HG03045 (cell line): Measurements from ENCODE around the gene ARHGEF2.
A peak's percentile ranks its signal among the peaks of the same experiment; 100 is the strongest.

Experiments
- ATAC-seq: cut with Tn5 transposase; IDR thresholded peaks from one replicate; pipeline ENCODE4 v1.9.1; 2021; ENCODE audit warnings: mild to moderate bottlenecking, moderate library complexity; ENCODE audit not compliant: unreplicated experiment

The ARHGEF2 gene

GRCh38 chr1:155913969-155914757, 64.2 kb downstream of the ARHGEF2 start:
- ATAC-seq: no peak

DNA sequence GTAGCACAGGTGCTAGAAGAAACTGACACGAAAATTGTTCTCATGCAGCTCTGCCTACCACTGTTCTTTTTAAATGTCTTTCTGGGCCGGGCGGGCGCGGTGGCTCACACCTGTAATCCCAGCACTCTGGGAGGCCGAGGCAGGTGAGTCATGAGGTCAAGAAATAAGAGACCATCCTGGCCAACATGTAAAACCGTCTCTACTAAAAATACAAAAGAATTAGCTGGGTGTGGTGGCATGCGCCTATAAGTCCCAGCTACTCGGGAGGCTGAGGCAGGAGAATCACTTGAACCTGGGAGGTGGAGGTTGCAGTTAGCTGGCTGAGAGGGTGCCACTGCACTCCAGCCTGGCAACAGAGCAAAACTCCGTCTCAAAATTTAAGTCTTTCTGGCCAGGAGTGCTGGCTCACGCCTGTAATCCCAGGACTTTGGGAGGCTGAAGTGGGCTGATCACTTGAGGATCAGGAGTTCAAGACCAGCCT, 66.3 kb downstream of the ARHGEF2 start:
- ATAC-seq: no peak

DNA sequence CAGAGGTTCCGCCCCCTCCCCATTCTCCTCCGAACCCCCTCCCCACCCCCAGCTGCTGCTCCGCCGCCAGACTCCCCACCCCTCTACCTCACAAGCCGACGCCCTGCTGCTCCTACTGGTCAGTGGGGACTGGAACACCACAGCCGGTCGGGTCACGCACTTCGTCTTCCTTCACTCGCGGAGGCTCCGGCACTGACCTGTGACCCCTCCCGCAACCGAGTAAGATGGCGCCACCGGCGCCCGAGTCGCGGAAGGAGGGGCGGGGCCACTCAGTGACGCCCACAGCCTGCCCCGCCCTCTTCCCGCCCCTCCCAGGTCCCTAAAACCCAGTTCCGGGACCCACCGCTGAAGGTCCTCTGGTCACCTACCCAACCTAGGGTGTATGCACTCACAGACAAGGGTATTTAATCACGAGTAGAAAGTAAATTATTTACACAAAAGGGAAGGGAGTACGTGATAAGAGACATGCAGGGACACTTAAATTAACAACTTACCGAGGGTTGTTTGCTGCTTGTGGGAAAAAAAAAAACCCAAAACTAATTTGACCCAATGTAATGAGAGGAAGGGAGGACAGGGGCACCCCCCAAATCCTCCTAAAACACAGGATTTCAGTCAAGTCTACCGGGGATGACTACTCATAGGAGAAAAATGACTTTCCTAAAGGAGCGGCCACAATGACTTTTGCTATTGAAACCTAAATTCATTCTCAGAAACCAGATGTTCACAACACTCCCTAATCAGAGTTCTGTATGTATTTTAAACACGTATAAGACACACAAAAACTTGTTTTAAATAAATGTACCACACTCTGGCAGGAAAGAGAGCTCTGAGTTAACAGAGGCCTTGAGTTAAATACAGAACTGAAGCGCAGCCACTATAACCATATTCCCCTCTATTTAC, 66.9 kb downstream of the ARHGEF2 start, which contains the start of gene RIT1:
RIT1 (minus strand) TSS at position 194 of the 900 bp plus-strand sequence. CDS start 588 bp downstream, outside the sequence.
- ATAC-seq: peak; percentile 76

- no peak for ATAC-seq
These were observed 67.7 kb downstream of the ARHGEF2 start for GRCh38 chr1:155910621-155911121.

- no peak for ATAC-seq
These were observed 68.5 kb downstream of the ARHGEF2 start for GRCh38 chr1:155909894-155910293.

- no peak for ATAC-seq
These were observed 74.1 kb downstream of the ARHGEF2 start for GRCh38 chr1:155904261-155904660.

DNA sequence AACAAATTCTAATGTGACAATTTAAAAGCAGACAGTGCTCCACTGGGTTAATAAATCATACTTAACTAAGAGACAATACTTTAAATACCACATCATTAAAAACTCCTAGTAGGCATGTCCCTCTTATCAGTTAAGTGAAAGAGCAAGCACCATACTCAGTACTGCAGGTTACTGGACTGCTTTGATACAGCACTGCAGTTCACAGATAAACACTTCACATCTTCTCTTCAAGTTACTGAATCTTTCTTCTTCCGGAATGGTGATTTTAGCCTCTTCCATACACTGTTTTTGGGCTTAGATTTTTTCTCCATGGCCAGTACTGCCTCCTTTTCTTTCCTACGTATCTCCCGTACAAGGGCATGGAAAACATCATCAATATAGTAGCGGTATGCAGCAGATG, 78.2 kb downstream of the ARHGEF2 start:
- ATAC-seq: no peak

- no peak for ATAC-seq
These were observed 78.7 kb downstream of the ARHGEF2 start for GRCh38 chr1:155899683-155900082.

DNA sequence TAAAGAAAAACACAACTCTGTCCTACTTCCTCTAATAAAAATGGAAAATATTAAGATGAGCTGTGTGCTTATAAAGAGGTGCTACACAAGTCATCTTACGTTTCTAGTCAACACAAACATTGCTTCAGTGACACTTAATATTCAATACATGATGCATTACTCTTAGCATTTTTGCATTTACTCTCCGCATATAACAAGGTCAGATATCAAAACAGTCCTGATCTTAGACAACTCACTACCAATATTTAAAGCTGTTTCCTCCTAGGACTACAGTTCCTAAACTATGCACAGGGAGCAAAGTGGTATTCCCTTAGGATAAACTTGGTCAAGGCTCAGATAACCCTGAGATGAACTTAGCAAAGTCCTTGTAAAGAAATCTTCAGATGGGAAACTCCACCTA, 79.5 kb downstream of the ARHGEF2 start:
- no peak for ATAC-seq

- no peak for ATAC-seq
These were observed 80.6 kb downstream of the ARHGEF2 start for GRCh38 chr1:155897746-155898145.
